CD4-positive, alpha-beta T cell (primary cell): ENCODE data around the gene DGKI. TPM values are rescaled to one million over a fixed set of nuclear protein-coding genes. Genes with fewer than 3 reads are reported as not detected.

Experiments
- ATAC-seq: fragments of 200-7000 bp; cut with Tn5 transposase; one replicate; pipeline ENCODE4 v1.10.0; 2022; ENCODE audit warnings: mild to moderate bottlenecking; ENCODE audit not compliant: poor library complexity
- CTCF ChIA-PET: fragments of 350-600 bp; sonication (Branson Sonifier 250); formaldehyde crosslinking; loops from one replicate; lab custom pipeline; 2021; ENCODE audit warnings: antibody characterized with exemption, inconsistent platforms; lab: Charles Lee
- POLR2A ChIA-PET: fragments of 350-600 bp; sonication (Branson Sonifier 250); formaldehyde crosslinking; loops from one replicate; lab custom pipeline; 2021; ENCODE audit warnings: antibody characterized with exemption, inconsistent platforms; lab: Charles Lee
- DNase-seq, 14 experiments: peaks; one replicate each; pipeline ENCODE4 v3.0.0-alpha.2; 2013 to 2020; ENCODE audit warnings: mixed read lengths in 2 of 14
- H3K27ac ChIP-seq, 2 donors: one replicate each; pipeline versions ENCODE4 v1.5.1 to v1.7.0; 2013; ENCODE audit warnings: low read length in 2 of 2, low read depth in 1 of 2, mild to moderate bottlenecking in 1 of 2
- H3K27me3 ChIP-seq, 2 experiments: 1 replicate in 1 of 2; 2 replicates in 1 of 2; pipeline versions ENCODE4 v1.6.1 to v1.7.0; 2013; ENCODE audit warnings: low read length in 2 of 2, control low read depth in 1 of 2, mild to moderate bottlenecking in 1 of 2, moderate library complexity in 1 of 2; ENCODE audit not compliant: insufficient read depth in 2 of 2, control insufficient read depth in 1 of 2
- H3K36me3 ChIP-seq: one replicate; pipeline ENCODE4 v1.6.1; 2013; ENCODE audit warnings: low read length, control low read depth; ENCODE audit not compliant: insufficient read depth
- H3K4me1 ChIP-seq: one replicate; pipeline ENCODE4 v1.6.1; 2013; ENCODE audit warnings: low read length, control low read depth; ENCODE audit not compliant: insufficient read depth
- H3K4me3 ChIP-seq: one replicate; pipeline ENCODE4 v1.5.1; 2013; ENCODE audit warnings: mild to moderate bottlenecking, low read length, moderate library complexity
- H3K9me3 ChIP-seq, 2 experiments: 1 replicate in 1 of 2; 2 replicates in 1 of 2; pipeline versions ENCODE4 v1.6.1 to v1.7.0; 2013; ENCODE audit warnings: low read length in 2 of 2, mild to moderate bottlenecking in 2 of 2, control low read depth in 1 of 2, moderate library complexity in 1 of 2; ENCODE audit not compliant: control insufficient read depth in 1 of 2, insufficient read depth in 1 of 2
- H3K27ac Mint-ChIP-seq: one replicate; pipeline ENCODE4 v1.8.0; 2020; ENCODE audit warnings: mixed read lengths
- H3K27me3 Mint-ChIP-seq: one replicate; pipeline ENCODE4 v1.8.0; 2021; ENCODE audit warnings: mixed read lengths
- H3K36me3 Mint-ChIP-seq: one replicate; pipeline ENCODE4 v1.8.0; 2021; ENCODE audit warnings: low read depth, mixed read lengths
- H3K4me1 Mint-ChIP-seq: one replicate; pipeline ENCODE4 v1.8.0; 2021; ENCODE audit warnings: low read depth, mixed read lengths
- H3K4me3 Mint-ChIP-seq: one replicate; pipeline ENCODE4 v1.8.0; 2020; ENCODE audit warnings: mild to moderate bottlenecking, mixed read lengths
- H3K9me3 Mint-ChIP-seq: one replicate; pipeline ENCODE4 v1.8.0; 2020; ENCODE audit warnings: mixed read lengths
- intact Hi-C, 2 experiments: fragments of 100-400 bp; cut with DNase I in 1 of 2; cut with micrococcal nuclease in 1 of 2; formaldehyde crosslinking; loops; one replicate each; pipeline versions ENCODE4 v1.15.1 to v1.9.0; 2023 to 2025; cut with DNase I, micrococcal nuclease
- total RNA-seq, 174 experiments: library from RNA in 2 of 174; stranded (reverse) in 2 of 174; gene quantifications; one replicate each; pipeline ENCODE4 v1.2.3 and lab custom pipeline; 2021 to 2026
- TF ChIP-seq, protein P1 (sequence below): fragments of 200-600 bp; IDR thresholded peaks from one replicate; pipeline ENCODE4 v1.8.0; 2022; ENCODE audit warnings: antibody characterized with exemption, mild to moderate bottlenecking

The DGKI gene
- total RNA-seq, 2 experiments from 2014 or later: not detected

- H3K27me3 ChIP-seq: peaks cover 0 to 3% of the 10 kb centered on the region in 2 experiments
- ATAC-seq (no peak), DNase-seq (no peak)
- intact Hi-C loops: no loop called here
- H3K9me3 ChIP-seq: no peaks in the 10 kb centered on the region
- no peaks in the 10 kb centered on the region for H3K36me3 ChIP-seq
- ChIA-PET CTCF (no interaction called here), POLR2A (no interaction called here)
- Mint-ChIP-seq H3K9me3 (no peaks in the 10 kb centered on the region), H3K27me3 (peaks cover 10% of the 10 kb centered on the region), H3K36me3 (no peaks in the 10 kb centered on the region), H3K4me3 (no peak overlapping the region), H3K4me1 (no peaks in the 10 kb centered on the region), H3K27ac (no peak overlapping the region)
- no peak overlapping the region for H3K4me3 ChIP-seq
- TF ChIP-seq, protein P1, sequence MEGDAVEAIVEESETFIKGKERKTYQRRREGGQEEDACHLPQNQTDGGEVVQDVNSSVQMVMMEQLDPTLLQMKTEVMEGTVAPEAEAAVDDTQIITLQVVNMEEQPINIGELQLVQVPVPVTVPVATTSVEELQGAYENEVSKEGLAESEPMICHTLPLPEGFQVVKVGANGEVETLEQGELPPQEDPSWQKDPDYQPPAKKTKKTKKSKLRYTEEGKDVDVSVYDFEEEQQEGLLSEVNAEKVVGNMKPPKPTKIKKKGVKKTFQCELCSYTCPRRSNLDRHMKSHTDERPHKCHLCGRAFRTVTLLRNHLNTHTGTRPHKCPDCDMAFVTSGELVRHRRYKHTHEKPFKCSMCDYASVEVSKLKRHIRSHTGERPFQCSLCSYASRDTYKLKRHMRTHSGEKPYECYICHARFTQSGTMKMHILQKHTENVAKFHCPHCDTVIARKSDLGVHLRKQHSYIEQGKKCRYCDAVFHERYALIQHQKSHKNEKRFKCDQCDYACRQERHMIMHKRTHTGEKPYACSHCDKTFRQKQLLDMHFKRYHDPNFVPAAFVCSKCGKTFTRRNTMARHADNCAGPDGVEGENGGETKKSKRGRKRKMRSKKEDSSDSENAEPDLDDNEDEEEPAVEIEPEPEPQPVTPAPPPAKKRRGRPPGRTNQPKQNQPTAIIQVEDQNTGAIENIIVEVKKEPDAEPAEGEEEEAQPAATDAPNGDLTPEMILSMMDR: no peak
- H3K27ac ChIP-seq: no peak overlapping the region
- H3K4me1 ChIP-seq: no peaks in the 10 kb centered on the region
These were observed 227.6 kb downstream of the DGKI start for GRCh38 chr7:137619181-137619580.

- ChIA-PET CTCF (no interaction called here), POLR2A (no interaction called here)
- no peaks in the 10 kb centered on the region for H3K9me3 ChIP-seq
- Mint-ChIP-seq H3K36me3 (no peaks in the 10 kb centered on the region), H3K27ac (no peak overlapping the region), H3K4me3 (no peak overlapping the region), H3K27me3 (peaks cover 10% of the 10 kb centered on the region), H3K4me1 (no peaks in the 10 kb centered on the region), H3K9me3 (no peaks in the 10 kb centered on the region)
- H3K36me3 ChIP-seq: no peaks in the 10 kb centered on the region
- no peaks in the 10 kb centered on the region for H3K4me1 ChIP-seq
- H3K4me3 ChIP-seq: no peak overlapping the region
- TF ChIP-seq, protein P1: no peak
- H3K27me3 ChIP-seq: peaks cover 0 to 3% of the 10 kb centered on the region in 2 experiments
- no peak overlapping the region for H3K27ac ChIP-seq
- DNase-seq (no peak), ATAC-seq (no peak)
- intact Hi-C loops: no loop called here
These were observed 228.0 kb downstream of the DGKI start for GRCh38 chr7:137618748-137619147.

DNA sequence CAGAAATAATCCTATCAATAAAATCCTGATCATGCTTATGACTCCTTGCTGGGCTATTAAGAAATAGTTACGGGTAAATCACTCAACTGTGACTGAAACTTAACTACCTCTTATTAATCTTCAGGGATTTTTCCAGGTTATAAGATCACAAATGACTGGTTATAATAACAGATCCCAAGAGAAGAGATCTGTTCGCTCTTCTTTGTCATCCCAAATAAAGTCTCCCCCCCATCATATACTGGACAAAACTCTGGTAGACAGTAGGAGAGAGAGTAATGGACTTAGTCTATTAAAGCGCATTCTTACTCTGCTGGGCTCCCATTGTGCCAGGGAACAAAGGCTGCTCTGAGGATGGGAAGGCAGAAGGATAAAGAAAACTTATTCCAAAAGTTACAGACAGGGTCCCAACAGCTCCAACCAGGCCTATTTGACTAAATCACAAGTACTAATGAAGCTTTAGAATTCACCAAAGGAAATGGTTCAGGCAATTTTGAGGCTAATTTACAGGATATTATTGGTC is 233.7 kb downstream of the DGKI start:
- Mint-ChIP-seq H3K9me3 (no peaks in the 10 kb centered on the region), H3K4me3 (no peak overlapping the region), H3K27ac (no peak overlapping the region), H3K4me1 (no peaks in the 10 kb centered on the region), H3K36me3 (no peaks in the 10 kb centered on the region), H3K27me3 (peaks cover 13% of the 10 kb centered on the region)
- Histone ChIP-seq H3K27me3 (peaks cover 0 to 8% of the 10 kb centered on the region in 2 experiments), H3K4me3 (no peak overlapping the region), H3K9me3 (no peaks in the 10 kb centered on the region), H3K4me1 (no peaks in the 10 kb centered on the region), H3K27ac (no peak overlapping the region), H3K36me3 (no peaks in the 10 kb centered on the region)
- CTCF ChIA-PET: no interaction called here
- no peak for DNase-seq
- intact Hi-C loops: no loop called here
- POLR2A ChIA-PET: no interaction called here
- no peak for ATAC-seq
- TF ChIP-seq, protein P1: no peak
